Stomach (tissue), 9 donors: ENCODE data around the gene AAR2. TPM values are rescaled to one million over a fixed set of nuclear protein-coding genes. Genes with fewer than 3 reads are reported as not detected.

Experiments
- DNase-seq, 2 donors: peaks; one replicate each; pipeline versions ENCODE4 v3.0.0 to v3.0.0-alpha.2; 2013 to 2019
- H3K27ac ChIP-seq, 5 donors: fragments of 200-600 bp in 4 of 5; sonication (generic) in 4 of 5; one replicate each; pipeline ENCODE4 v1.5.1; 2013 to 2019; ENCODE audit warnings: mild to moderate bottlenecking in 1 of 5, moderate library complexity in 1 of 5
- H3K27me3 ChIP-seq, 3 donors: fragments of 200-600 bp; sonication (generic); one replicate each; pipeline ENCODE4 v1.5.1; 2017 to 2019; ENCODE audit warnings: mixed run types in 1 of 3
- H3K36me3 ChIP-seq, 4 donors: fragments of 200-600 bp; sonication (generic); 1 replicate in 3 of 4; 2 replicates in 1 of 4; pipeline ENCODE4 v1.5.1; 2016 to 2019
- H3K4me1 ChIP-seq, 4 donors: fragments of 200-600 bp; sonication (generic); one replicate each; pipeline ENCODE4 v1.5.1; 2016 to 2019
- H3K4me3 ChIP-seq, 4 donors: fragments of 200-600 bp; sonication (generic) in 3 of 4; one replicate each; pipeline ENCODE4 v1.5.1; 2016 to 2019; ENCODE audit warnings: mild to moderate bottlenecking in 1 of 4
- H3K9me3 ChIP-seq, 4 donors: fragments of 200-600 bp; sonication (generic); one replicate each; pipeline ENCODE4 v1.5.1; 2016 to 2019
- CTCF ChIP-seq, 7 experiments: fragments of 450-650 bp in 4 of 7; fragments of 200-600 bp in 3 of 7; sonication (generic) in 3 of 7; IDR thresholded peaks; one replicate each; pipeline ENCODE4 v1.5.1; 2016 to 2019; ENCODE audit warnings: antibody characterized with exemption in 7 of 7, control low read depth in 2 of 7, mild to moderate bottlenecking in 1 of 7
- EP300 ChIP-seq: sonication (generic); formaldehyde crosslinking; IDR thresholded peaks from one replicate; pipeline ENCODE4 v1.6.1; 2017; ENCODE audit warnings: antibody characterized with exemption
- POLR2A ChIP-seq, 4 donors: fragments of 450-650 bp; IDR thresholded peaks; one replicate each; pipeline ENCODE4 v1.6.1; 2016; ENCODE audit warnings: antibody characterized with exemption in 4 of 4, control low read depth in 2 of 4, mild to moderate bottlenecking in 1 of 4, moderate library complexity in 1 of 4
- POLR2AphosphoS5 ChIP-seq, 3 donors: sonication (generic); formaldehyde crosslinking; IDR thresholded peaks; one replicate each; pipeline ENCODE4 v1.6.1; 2016; ENCODE audit warnings: antibody characterized with exemption in 3 of 3
- WGBS, 5 donors: extraction: QIAGEN DNeasy Blood & Tissue Kit in 3 of 5; methylation state at CpG; one replicate each; pipeline versions ENCODE4 v1.1.5 to v1.1.7; 2013 to 2018; 5-methylcytosine and 5-hydroxymethylcytosine counted together
- intact Hi-C: fragments of 100-400 bp; cut with DNase I; formaldehyde crosslinking; loops from one replicate; pipeline ENCODE4 v1.15.1; 2023; ENCODE audit warnings: low total_unique reads
- polyA plus RNA-seq, 3 donors: library from polyadenylated mRNA; stranded (reverse); fragments of 200-250 nt; gene quantifications; one replicate each; pipeline ENCODE4 v1.2.3, GENCODE V29; 2013
- total RNA-seq, 5 donors: library from RNA; depleted of rRNA; stranded (reverse); fragments of >200 nt; gene quantifications; one replicate each; pipeline versions ENCODE4 v1.1.0 to v1.2.3, GENCODE V29; 2014 to 2016
- donor health status: healthy with polysubstance abuse.
- donor health status: Bipolar disorder and iron deficiency.
- donor health status: healthy.

Gene AAR2
- total and polyA plus RNA-seq, 8 donors: 4.7 to 75.6 (median 19.7) TPM

- peak in 1 of 2 donors; percentile 11 for DNase-seq
- Histone ChIP-seq H3K27ac (no peak overlapping the region), H3K9me3 (no peaks in the 10 kb centered on the region), H3K36me3 (no peaks in the 10 kb centered on the region), H3K4me1 (peaks cover 13 to 19% (median 18%) of the 10 kb centered on the region in 4 donors), H3K4me3 (no peak overlapping the region), H3K27me3 (peaks cover 35 to 100% (median 80%) of the 10 kb centered on the region in 3 donors)
- WGBS, 5 donors: 28 to 43% (median 33%) methylated on average over 10 of the region's 10 CpGs
- TF ChIP-seq EP300 (no peak), CTCF (IDR thresholded peaks at IDR 0.05) (no peak), POLR2AphosphoS5 (IDR thresholded peaks at IDR 0.05) (no peak), POLR2A (IDR thresholded peaks at IDR 0.05) (no peak)
- intact Hi-C loops: no loop called here
These were observed 68.7 kb downstream of the AAR2 start for GRCh38 chr20:36304786-36305495.

- Histone ChIP-seq H3K27me3 (peaks cover 35 to 100% (median 83%) of the 10 kb centered on the region in 3 donors), H3K4me3 (peak within 1 kb of the TSS; percentile 34 to 49 (median 44)), H3K36me3 (no peaks in the 10 kb centered on the region), H3K4me1 (peaks cover 13 to 19% (median 18%) of the 10 kb centered on the region in 4 donors), H3K27ac (no peak within 1 kb of the TSS), H3K9me3 (no peaks in the 10 kb centered on the region)
- WGBS, 5 donors: 3 to 7% (median 3%) methylated on average over 18 to 90 of the region's 96 CpGs
- peak; percentile 17 to 48 for DNase-seq
- intact Hi-C loops: no loop called here
- TF ChIP-seq EP300 (no peak), POLR2AphosphoS5 (IDR thresholded peaks at IDR 0.05) (no peak), POLR2A (IDR thresholded peaks at IDR 0.05) (no peak), CTCF (IDR thresholded peaks at IDR 0.05) (no peak)
These were observed 69.6 kb downstream of the AAR2 start, which contains the start of gene DLGAP4 for GRCh38 chr20:36305602-36306551. DLGAP4 (plus strand) TSS chr20:36306339; CDS start chr20:36431718, 125,379 bp downstream.

Other genes starting within 250 kb of the AAR2 start
- gene EPB41L1, start 81.7 kb upstream of the AAR2 start, total RNA-seq: 100 to 1,000 TPM in 2 of 5 donors, 10 to 100 TPM in 3; 40.2 to 271 (median 99.2) TPM
- 10 to 100 TPM; 25.9 to 36.0 (median 29.5) TPM for gene EPB41L1, start 81.7 kb upstream of the AAR2 start, polyA plus RNA-seq
- gene DLGAP4, start 69.9 kb downstream of the AAR2 start, total RNA-seq: 10 to 100 TPM; 15.1 to 92.2 (median 54.0) TPM
- 10 to 100 TPM; 15.1 to 26.4 (median 21.1) TPM for gene DLGAP4, start 69.9 kb downstream of the AAR2 start, polyA plus RNA-seq